ENCODE measurements around the gene C11orf52. TPM values are rescaled to one million over a fixed set of nuclear protein-coding genes. Genes with fewer than 3 reads are reported as not detected.

Gene C11orf52
- total and polyA plus RNA-seq, 2 of the 13 experiments (the other 11 are each of a cell fraction or from before 2014, with no cell fraction given): 7.4 to 11.0 TPM

- no peak for TF ChIP-seq ZNF281 (CRISPR knock-in tag; IDR thresholded peaks at IDR 0.05; ENCODE audit: borderline replicate concordance)
- no peak for TF ChIP-seq ZNF562 (CRISPR knock-in tag; IDR thresholded peaks at IDR 0.05; ENCODE audit: borderline replicate concordance)
- TF ChIP-seq TBL1XR1 (IDR thresholded peaks at IDR 0.05; ENCODE audit: borderline replicate concordance, low read length, partially characterized antibody): no peak
- TF ChIP-seq ZEB1 (IDR thresholded peaks at IDR 0.05; ENCODE audit: insufficient replicate concordance, low read depth): no peak
- no peak for TF ChIP-seq ZSCAN29 (CRISPR knock-in tag; conservative IDR thresholded peaks at IDR 0.05)
- TF ChIP-seq NR2C2 (CRISPR knock-in tag; IDR thresholded peaks at IDR 0.05; ENCODE audit: borderline replicate concordance): peak; percentile 37; the same call in 1 of the 2 replicates
- TF ChIP-seq, protein P1, sequence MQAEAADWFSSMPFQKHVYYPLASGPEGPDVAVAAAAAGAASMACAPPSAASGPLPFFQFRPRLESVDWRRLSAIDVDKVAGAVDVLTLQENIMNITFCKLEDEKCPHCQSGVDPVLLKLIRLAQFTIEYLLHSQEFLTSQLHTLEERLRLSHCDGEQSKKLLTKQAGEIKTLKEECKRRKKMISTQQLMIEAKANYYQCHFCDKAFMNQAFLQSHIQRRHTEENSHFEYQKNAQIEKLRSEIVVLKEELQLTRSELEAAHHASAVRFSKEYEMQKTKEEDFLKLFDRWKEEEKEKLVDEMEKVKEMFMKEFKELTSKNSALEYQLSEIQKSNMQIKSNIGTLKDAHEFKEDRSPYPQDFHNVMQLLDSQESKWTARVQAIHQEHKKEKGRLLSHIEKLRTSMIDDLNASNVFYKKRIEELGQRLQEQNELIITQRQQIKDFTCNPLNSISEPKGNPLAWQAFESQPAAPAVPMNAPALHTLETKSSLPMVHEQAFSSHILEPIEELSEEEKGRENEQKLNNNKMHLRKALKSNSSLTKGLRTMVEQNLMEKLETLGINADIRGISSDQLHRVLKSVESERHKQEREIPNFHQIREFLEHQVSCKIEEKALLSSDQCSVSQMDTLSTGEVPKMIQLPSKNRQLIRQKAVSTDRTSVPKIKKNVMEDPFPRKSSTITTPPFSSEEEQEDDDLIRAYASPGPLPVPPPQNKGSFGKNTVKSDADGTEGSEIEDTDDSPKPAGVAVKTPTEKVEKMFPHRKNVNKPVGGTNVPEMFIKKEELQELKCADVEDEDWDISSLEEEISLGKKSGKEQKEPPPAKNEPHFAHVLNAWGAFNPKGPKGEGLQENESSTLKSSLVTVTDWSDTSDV (CRISPR knock-in tag; IDR thresholded peaks at IDR 0.05): no peak
- 0 out of 2 replicates have a peak, but pooled peaks have one; percentile 28 for TF ChIP-seq ERF (CRISPR knock-in tag; IDR thresholded peaks at IDR 0.05)
- TF ChIP-seq ZNF101 (CRISPR knock-in tag; IDR thresholded peaks at IDR 0.05; ENCODE audit: borderline replicate concordance, low read depth): no peak
- peak; percentile 62; the same call in 1 of the 2 replicates for TF ChIP-seq TCF7 (IDR thresholded peaks at IDR 0.05; ENCODE audit: low read depth)
- no peak for TF ChIP-seq SETDB1 (CRISPR knock-in tag; IDR thresholded peaks at IDR 0.05; ENCODE audit: borderline replicate concordance)
- TF ChIP-seq HOXA3 (CRISPR knock-in tag; IDR thresholded peaks at IDR 0.05): peak; percentile 79
- TF ChIP-seq ZSCAN22 (CRISPR knock-in tag; IDR thresholded peaks at IDR 0.05): no peak
- TF ChIP-seq MEF2D (CRISPR knock-in tag; IDR thresholded peaks at IDR 0.05): no peak
- no peak for TF ChIP-seq THYN1 (CRISPR knock-in tag; IDR thresholded peaks at IDR 0.05; ENCODE audit: borderline replicate concordance, low read depth)
- peak; percentile 74; the same call in 1 of the 2 replicates for TF ChIP-seq KAT7 (CRISPR knock-in tag; IDR thresholded peaks at IDR 0.05; ENCODE audit: borderline replicate concordance)
- no peak for TF ChIP-seq MYNN (CRISPR knock-in tag; IDR thresholded peaks at IDR 0.05; ENCODE audit: low read depth)
- TF ChIP-seq MTF2 (CRISPR knock-in tag; IDR thresholded peaks at IDR 0.05; ENCODE audit: borderline replicate concordance): peak; percentile 60; the same call in 1 of the 2 replicates
- peak; percentile 37; the same call in 1 of the 2 replicates for TF ChIP-seq ZNF446 (CRISPR knock-in tag; IDR thresholded peaks at IDR 0.05)
- TF ChIP-seq ELF1 (CRISPR knock-in tag; IDR thresholded peaks at IDR 0.05): 0 out of 2 replicates have a peak, but pooled peaks have one; percentile 29
- TF ChIP-seq CBFB (CRISPR knock-in tag; IDR thresholded peaks at IDR 0.05): peak; percentile 58; the same call in 1 of the 2 replicates
- 0 out of 2 replicates have a peak, but pooled peaks have one; percentile 31 for TF ChIP-seq ZNF441 (CRISPR knock-in tag; IDR thresholded peaks at IDR 0.05; ENCODE audit: borderline replicate concordance)
- no peak for TF ChIP-seq NCOA1 (CRISPR knock-in tag; IDR thresholded peaks at IDR 0.05)
- TF ChIP-seq ZNF432 (CRISPR knock-in tag; IDR thresholded peaks at IDR 0.05; ENCODE audit: borderline replicate concordance): no peak
- TF ChIP-seq NCOA5 (CRISPR knock-in tag; IDR thresholded peaks at IDR 0.05): no peak
- TF ChIP-seq ZNF598 (CRISPR knock-in tag; IDR thresholded peaks at IDR 0.05; ENCODE audit: borderline replicate concordance): no peak
These were observed 47.6 kb upstream of the C11orf52 start, which contains the start of gene ALG9 (continued) for GRCh38 chr11:111870886-111871692.
